GM23338 (cell line): ENCODE measurements around the gene HERPUD1. TPM values are rescaled to one million over a fixed set of nuclear protein-coding genes. Genes with fewer than 3 reads are reported as not detected.
A peak's percentile ranks its signal among the peaks of the same experiment; 100 is the strongest.

ENCODE experiments used
- ATAC-seq: fragments of 200-7000 bp; cut with Tn5 transposase; 3 replicates; pipeline ENCODE4 v1.9.1; 2020
- DNase-seq: peaks from one replicate; pipeline ENCODE4 v3.0.0-alpha.2; 2015; ENCODE audit warnings: low spot score
- H2AFZ ChIP-seq: fragments of 200-600 bp; sonication (generic); 2 replicates; pipeline ENCODE4 v1.8.0; 2016; ENCODE audit warnings: antibody characterized with exemption, mild to moderate bottlenecking, moderate library complexity
- H3F3A ChIP-seq: fragments of 200-600 bp; sonication (generic); replicated peaks from 2 replicates; pipeline ENCODE4 v1.8.0; 2017; ENCODE audit warnings: antibody characterized with exemption, mixed run types, low read depth
- H3K27ac ChIP-seq: fragments of 200-600 bp; sonication (generic); 2 replicates; pipeline ENCODE4 v1.6.1; 2016; ENCODE audit warnings: low read depth
- H3K27me3 ChIP-seq: fragments of 200-600 bp; sonication (generic); 2 replicates; pipeline ENCODE4 v1.8.0; 2016; ENCODE audit warnings: mild to moderate bottlenecking, mixed run types, moderate library complexity; ENCODE audit not compliant: insufficient read depth
- H3K36me3 ChIP-seq: fragments of 200-600 bp; sonication (generic); 2 replicates; pipeline ENCODE4 v1.8.0; 2016; ENCODE audit warnings: mild to moderate bottlenecking; ENCODE audit not compliant: insufficient read depth
- H3K4me1 ChIP-seq: fragments of 200-600 bp; sonication (generic); 2 replicates; pipeline ENCODE4 v1.8.0; 2016; ENCODE audit warnings: mild to moderate bottlenecking, moderate library complexity; ENCODE audit not compliant: insufficient read depth
- H3K4me2 ChIP-seq: fragments of 200-600 bp; sonication (generic); 2 replicates; pipeline ENCODE4 v1.7.1; 2017; ENCODE audit warnings: mixed run types
- H3K4me3 ChIP-seq: fragments of 200-600 bp; sonication (generic); 2 replicates; pipeline ENCODE4 v1.6.1; 2016; ENCODE audit warnings: mixed run types
- H3K79me2 ChIP-seq: fragments of 200-600 bp; sonication (generic); replicated peaks from 2 replicates; pipeline ENCODE4 v1.8.0; 2017; ENCODE audit warnings: mild to moderate bottlenecking; ENCODE audit not compliant: insufficient read depth
- H3K9me2 ChIP-seq: fragments of 200-600 bp; sonication (generic); 2 replicates; pipeline ENCODE4 v1.8.0; 2017; ENCODE audit not compliant: insufficient read depth
- H4K20me1 ChIP-seq: fragments of 200-600 bp; sonication (generic); replicated peaks from 2 replicates; pipeline ENCODE4 v1.8.0; 2017; ENCODE audit warnings: mild to moderate bottlenecking; ENCODE audit not compliant: insufficient read depth
- H3K27ac Mint-ChIP-seq: 2 replicates; pipeline ENCODE4 v1.8.0; 2020; ENCODE audit warnings: inconsistent platforms, mild to moderate bottlenecking, moderate library complexity, mixed read lengths
- H3K27me3 Mint-ChIP-seq: 3 replicates; pipeline ENCODE4 v1.8.0; 2022; ENCODE audit warnings: low read depth, mild to moderate bottlenecking, moderate library complexity, mixed read lengths, inconsistent platforms; ENCODE audit not compliant: insufficient read depth, poor library complexity
- H3K36me3 Mint-ChIP-seq: 3 replicates; pipeline ENCODE4 v1.8.0; 2021; ENCODE audit warnings: low read depth, mild to moderate bottlenecking, inconsistent platforms, moderate library complexity, mixed read lengths
- H3K4me1 Mint-ChIP-seq: 3 replicates; pipeline ENCODE4 v1.8.0; 2020; ENCODE audit warnings: mild to moderate bottlenecking, inconsistent platforms, mixed read lengths
- H3K4me3 Mint-ChIP-seq: 3 replicates; pipeline ENCODE4 v1.8.0; 2021; ENCODE audit warnings: moderate library complexity, mild to moderate bottlenecking, inconsistent platforms, mixed read lengths
- H3K9me3 Mint-ChIP-seq: 3 replicates; pipeline ENCODE4 v1.8.0; 2020; ENCODE audit warnings: moderate library complexity, mild to moderate bottlenecking, inconsistent platforms, mixed read lengths
- CREB1 ChIP-seq: fragments of 250-450 bp; sonication (Bioruptor Pico); IDR thresholded peaks from 2 replicates; pipeline ENCODE4 v1.5.0; 2020; ENCODE audit warnings: low read depth, mild to moderate bottlenecking, moderate library complexity
- EZH2phosphoT487 ChIP-seq: fragments of 200-600 bp; sonication (generic); IDR thresholded peaks from one replicate; pipeline ENCODE4 v1.8.1; 2018; ENCODE audit warnings: antibody characterized with exemption; ENCODE audit not compliant: unreplicated experiment
- POLR2AphosphoS5 ChIP-seq: IDR thresholded peaks from 2 replicates; pipeline ENCODE4 v1.6.1; 2016; ENCODE audit warnings: antibody characterized with exemption, low read depth
- STAT1 ChIP-seq: IDR thresholded peaks from one replicate; pipeline ENCODE4 v1.6.1; 2016; ENCODE audit warnings: antibody characterized with exemption; ENCODE audit not compliant: unreplicated experiment
- ZNF114 ChIP-seq: fragments of 250-450 bp; sonication (Bioruptor Pico); IDR thresholded peaks from 2 replicates; pipeline ENCODE4 v1.5.0; 2020; ENCODE audit warnings: mild to moderate bottlenecking, moderate library complexity
- ZNF331 ChIP-seq: fragments of 250-450 bp; sonication (Bioruptor Pico); IDR thresholded peaks from 2 replicates; pipeline ENCODE4 v1.5.0; 2020; ENCODE audit warnings: low read depth, mild to moderate bottlenecking, moderate library complexity
- polyA plus RNA-seq: library from polyadenylated mRNA; unstranded; fragments of >200 nt; fragmentation: Nextera tagmentation; extraction: Ambion mirVana; gene quantifications from 2 replicates; pipeline ENCODE4 v1.2.1, GENCODE V29; 2016
- total RNA-seq: library from RNA; depleted of rRNA; stranded (reverse); fragments of >200 nt; shearing (Covaris generic); gene quantifications from 2 replicates; pipeline ENCODE4 v1.2.3, GENCODE V29; 2014
- TF ChIP-seq, protein P1 (sequence below): IDR thresholded peaks from 2 replicates; pipeline ENCODE4 v1.6.1; 2016; ENCODE audit warnings: antibody characterized with exemption
- TF ChIP-seq, protein P2 (sequence below): IDR thresholded peaks from one replicate; pipeline ENCODE4 v1.6.1; 2018; ENCODE audit warnings: antibody characterized with exemption; ENCODE audit not compliant: unreplicated experiment

HERPUD1 gene
- total and polyA plus RNA-seq, 2 experiments from 2014 or later = 41.1 to 44.1 TPM

DNA sequence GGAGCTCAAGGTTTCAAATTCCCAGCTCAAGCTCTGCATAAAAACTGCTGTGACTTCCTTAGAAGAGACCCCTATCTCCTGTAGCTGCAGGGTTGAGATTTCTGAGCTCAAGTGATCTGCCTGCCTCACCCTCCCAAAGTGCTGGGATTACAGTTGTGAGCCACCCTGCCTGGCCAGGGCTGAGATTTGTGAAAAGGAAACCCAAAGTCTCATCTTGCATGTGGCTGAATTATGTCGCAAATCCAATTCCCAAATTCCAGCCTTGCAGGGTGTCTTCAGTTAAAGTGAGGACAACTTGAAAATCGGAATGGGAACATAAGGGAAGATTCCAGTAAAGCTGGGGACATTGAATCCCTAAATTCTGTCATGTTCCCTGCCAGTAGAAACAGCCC lies 15.7 kb downstream of the HERPUD1 start:
- no peak overlapping the region for H3K4me3 Mint-ChIP-seq
- no peak for DNase-seq
- H3K27ac Mint-ChIP-seq = 0 out of 2 replicates have a peak overlapping the region, but pooled peaks have one; percentile 16
- Histone ChIP-seq H3K4me2 (no peak overlapping the region), H3K36me3 (peaks cover 15% of the 10 kb centered on the region), H3K27me3 (no peaks in the 10 kb centered on the region), H3F3A (no peaks in the 10 kb centered on the region), H3K4me3 (no peak overlapping the region), H3K79me2 (no peaks in the 10 kb centered on the region), H4K20me1 (peaks cover 5% of the 10 kb centered on the region; the same call in 1 of the 2 replicates), H3K4me1 (no peaks in the 10 kb centered on the region), H3K9me2 (no peaks in the 10 kb centered on the region), H2AFZ (no peak overlapping the region), H3K27ac (peak overlapping the region; percentile 50)
- H3K4me1 Mint-ChIP-seq = peaks cover 13% of the 10 kb centered on the region
- H3K9me3 Mint-ChIP-seq = no peaks in the 10 kb centered on the region
- H3K36me3 Mint-ChIP-seq = peaks cover 26% of the 10 kb centered on the region
- no peak for TF ChIP-seq STAT1
- TF ChIP-seq, protein P1, sequence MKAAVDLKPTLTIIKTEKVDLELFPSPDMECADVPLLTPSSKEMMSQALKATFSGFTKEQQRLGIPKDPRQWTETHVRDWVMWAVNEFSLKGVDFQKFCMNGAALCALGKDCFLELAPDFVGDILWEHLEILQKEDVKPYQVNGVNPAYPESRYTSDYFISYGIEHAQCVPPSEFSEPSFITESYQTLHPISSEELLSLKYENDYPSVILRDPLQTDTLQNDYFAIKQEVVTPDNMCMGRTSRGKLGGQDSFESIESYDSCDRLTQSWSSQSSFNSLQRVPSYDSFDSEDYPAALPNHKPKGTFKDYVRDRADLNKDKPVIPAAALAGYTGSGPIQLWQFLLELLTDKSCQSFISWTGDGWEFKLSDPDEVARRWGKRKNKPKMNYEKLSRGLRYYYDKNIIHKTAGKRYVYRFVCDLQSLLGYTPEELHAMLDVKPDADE = no peak
- no peak for TF ChIP-seq EZH2phosphoT487
- TF ChIP-seq, protein P2, sequence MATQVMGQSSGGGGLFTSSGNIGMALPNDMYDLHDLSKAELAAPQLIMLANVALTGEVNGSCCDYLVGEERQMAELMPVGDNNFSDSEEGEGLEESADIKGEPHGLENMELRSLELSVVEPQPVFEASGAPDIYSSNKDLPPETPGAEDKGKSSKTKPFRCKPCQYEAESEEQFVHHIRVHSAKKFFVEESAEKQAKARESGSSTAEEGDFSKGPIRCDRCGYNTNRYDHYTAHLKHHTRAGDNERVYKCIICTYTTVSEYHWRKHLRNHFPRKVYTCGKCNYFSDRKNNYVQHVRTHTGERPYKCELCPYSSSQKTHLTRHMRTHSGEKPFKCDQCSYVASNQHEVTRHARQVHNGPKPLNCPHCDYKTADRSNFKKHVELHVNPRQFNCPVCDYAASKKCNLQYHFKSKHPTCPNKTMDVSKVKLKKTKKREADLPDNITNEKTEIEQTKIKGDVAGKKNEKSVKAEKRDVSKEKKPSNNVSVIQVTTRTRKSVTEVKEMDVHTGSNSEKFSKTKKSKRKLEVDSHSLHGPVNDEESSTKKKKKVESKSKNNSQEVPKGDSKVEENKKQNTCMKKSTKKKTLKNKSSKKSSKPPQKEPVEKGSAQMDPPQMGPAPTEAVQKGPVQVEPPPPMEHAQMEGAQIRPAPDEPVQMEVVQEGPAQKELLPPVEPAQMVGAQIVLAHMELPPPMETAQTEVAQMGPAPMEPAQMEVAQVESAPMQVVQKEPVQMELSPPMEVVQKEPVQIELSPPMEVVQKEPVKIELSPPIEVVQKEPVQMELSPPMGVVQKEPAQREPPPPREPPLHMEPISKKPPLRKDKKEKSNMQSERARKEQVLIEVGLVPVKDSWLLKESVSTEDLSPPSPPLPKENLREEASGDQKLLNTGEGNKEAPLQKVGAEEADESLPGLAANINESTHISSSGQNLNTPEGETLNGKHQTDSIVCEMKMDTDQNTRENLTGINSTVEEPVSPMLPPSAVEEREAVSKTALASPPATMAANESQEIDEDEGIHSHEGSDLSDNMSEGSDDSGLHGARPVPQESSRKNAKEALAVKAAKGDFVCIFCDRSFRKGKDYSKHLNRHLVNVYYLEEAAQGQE = no peak
- TF ChIP-seq ZNF114 (CRISPR knock-in tag) = no peak
- TF ChIP-seq POLR2AphosphoS5 = no peak
- H3K27me3 Mint-ChIP-seq = peaks cover 14% of the 10 kb centered on the region
- ATAC-seq = no peak

DNA sequence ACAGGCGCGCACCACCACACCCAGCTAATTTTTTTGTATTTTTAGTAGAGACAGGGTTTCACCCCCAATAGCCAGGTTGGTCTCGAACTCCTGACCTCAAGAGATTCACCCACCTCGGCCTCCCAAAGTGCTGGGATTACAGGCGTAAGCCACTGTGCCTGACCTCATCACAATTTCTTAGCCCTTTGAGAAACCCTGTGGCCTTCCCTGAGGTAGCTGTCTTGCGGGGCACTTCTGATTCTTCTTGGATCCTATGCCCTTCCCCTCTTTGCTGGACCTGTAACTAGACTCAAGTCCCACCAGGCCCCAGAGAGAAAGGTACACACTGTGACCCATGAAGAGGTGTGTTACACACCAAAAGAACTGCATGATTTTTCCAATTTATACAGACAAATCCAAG lies 16.3 kb downstream of the HERPUD1 start:
- H3K4me2 ChIP-seq = no peak overlapping the region
- TF ChIP-seq ZNF331 = no peak
- TF ChIP-seq CREB1 (CRISPR knock-in tag) = no peak
- TF ChIP-seq STAT1 = no peak
- TF ChIP-seq, protein P2 = no peak
- no peak overlapping the region for H2AFZ ChIP-seq
- no peaks in the 10 kb centered on the region for H3K9me3 Mint-ChIP-seq
- peaks cover 11% of the 10 kb centered on the region for H3K36me3 ChIP-seq
- H3F3A ChIP-seq = no peaks in the 10 kb centered on the region
- H3K4me1 Mint-ChIP-seq = peaks cover 13% of the 10 kb centered on the region
- peaks cover 14% of the 10 kb centered on the region for H3K27me3 Mint-ChIP-seq
- no peak overlapping the region for H3K4me3 Mint-ChIP-seq
- H3K4me1 ChIP-seq = no peaks in the 10 kb centered on the region
- H3K9me2 ChIP-seq = no peaks in the 10 kb centered on the region
- 0 out of 2 replicates have a peak overlapping the region, but pooled peaks have one; percentile 6 for H3K27ac ChIP-seq
- H4K20me1 ChIP-seq = 0 out of 2 replicates have a peak, but pooled peaks cover 1% of the 10 kb centered on the region
- no peaks in the 10 kb centered on the region for H3K79me2 ChIP-seq
- ATAC-seq (no peak), DNase-seq (no peak)
- peaks cover 19% of the 10 kb centered on the region; the same call in 2 of the 3 replicates for H3K36me3 Mint-ChIP-seq
- no peak overlapping the region for H3K27ac Mint-ChIP-seq
- no peak overlapping the region for H3K4me3 ChIP-seq
- H3K27me3 ChIP-seq = no peaks in the 10 kb centered on the region
